Esophagus squamous epithelium (tissue), 4 donors: ENCODE measurements around the gene IFITM1.

Experiments used
- POLR2A ChIP-seq, 4 donors: fragments of 450-650 bp; IDR thresholded peaks; one replicate each; pipeline ENCODE4 v1.6.1; 2017; ENCODE audit warnings: antibody characterized with exemption in 4 of 4, mild to moderate bottlenecking in 4 of 4, moderate library complexity in 3 of 4
- TF ChIP-seq, protein P1 (sequence below), 6 experiments: fragments of 450-650 bp in 4 of 6; fragments of 200-600 bp in 2 of 6; sonication (generic) in 2 of 6; IDR thresholded peaks; one replicate each; pipeline ENCODE4 v1.5.1; 2016 to 2019; ENCODE audit warnings: antibody characterized with exemption in 6 of 6, mild to moderate bottlenecking in 4 of 6, moderate library complexity in 4 of 6

DNA sequence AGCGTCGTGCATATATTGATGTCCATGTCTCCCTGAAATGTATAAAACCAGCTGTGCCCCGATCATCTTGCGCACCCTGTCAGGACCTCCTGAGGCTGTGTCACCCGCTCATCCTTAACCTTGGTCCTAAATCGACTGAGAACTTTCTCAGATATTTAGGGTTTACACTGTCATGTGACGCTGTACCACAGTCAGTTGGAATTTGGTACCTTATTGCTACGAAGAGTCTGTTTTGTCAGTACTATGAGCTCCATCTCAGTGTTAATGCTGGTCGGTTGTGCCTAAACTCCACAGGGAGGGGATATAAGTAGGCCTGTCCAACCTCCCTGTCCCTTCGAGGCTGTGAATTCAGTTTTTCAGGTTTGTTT, 8.0 kb upstream of the IFITM1 start:
- TF ChIP-seq, protein P1, sequence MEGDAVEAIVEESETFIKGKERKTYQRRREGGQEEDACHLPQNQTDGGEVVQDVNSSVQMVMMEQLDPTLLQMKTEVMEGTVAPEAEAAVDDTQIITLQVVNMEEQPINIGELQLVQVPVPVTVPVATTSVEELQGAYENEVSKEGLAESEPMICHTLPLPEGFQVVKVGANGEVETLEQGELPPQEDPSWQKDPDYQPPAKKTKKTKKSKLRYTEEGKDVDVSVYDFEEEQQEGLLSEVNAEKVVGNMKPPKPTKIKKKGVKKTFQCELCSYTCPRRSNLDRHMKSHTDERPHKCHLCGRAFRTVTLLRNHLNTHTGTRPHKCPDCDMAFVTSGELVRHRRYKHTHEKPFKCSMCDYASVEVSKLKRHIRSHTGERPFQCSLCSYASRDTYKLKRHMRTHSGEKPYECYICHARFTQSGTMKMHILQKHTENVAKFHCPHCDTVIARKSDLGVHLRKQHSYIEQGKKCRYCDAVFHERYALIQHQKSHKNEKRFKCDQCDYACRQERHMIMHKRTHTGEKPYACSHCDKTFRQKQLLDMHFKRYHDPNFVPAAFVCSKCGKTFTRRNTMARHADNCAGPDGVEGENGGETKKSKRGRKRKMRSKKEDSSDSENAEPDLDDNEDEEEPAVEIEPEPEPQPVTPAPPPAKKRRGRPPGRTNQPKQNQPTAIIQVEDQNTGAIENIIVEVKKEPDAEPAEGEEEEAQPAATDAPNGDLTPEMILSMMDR (IDR thresholded peaks at IDR 0.05), result no peak
- TF ChIP-seq POLR2A (IDR thresholded peaks at IDR 0.05), result no peak
